AG09319 (cell line): Measurements from ENCODE around the gene GMPS.
"Not testable (repeated sequence)": the region's sequence is repeated elsewhere in the genome, so short reads cannot be mapped to it uniquely, and the experiment has no call there.

Experiments used
- DNase-seq: peaks from one replicate; pipeline ENCODE4 v3.0.0-alpha.2; 2010; ENCODE audit warnings: low read depth; ENCODE audit errors: extremely low read depth
- TF ChIP-seq, protein P1 (sequence below): IDR thresholded peaks from 2 replicates; pipeline ENCODE4 v1.5.1; 2011; ENCODE audit warnings: low read depth, mild to moderate bottlenecking, inconsistent platforms, low read length, moderate library complexity

The GMPS gene

DNA sequence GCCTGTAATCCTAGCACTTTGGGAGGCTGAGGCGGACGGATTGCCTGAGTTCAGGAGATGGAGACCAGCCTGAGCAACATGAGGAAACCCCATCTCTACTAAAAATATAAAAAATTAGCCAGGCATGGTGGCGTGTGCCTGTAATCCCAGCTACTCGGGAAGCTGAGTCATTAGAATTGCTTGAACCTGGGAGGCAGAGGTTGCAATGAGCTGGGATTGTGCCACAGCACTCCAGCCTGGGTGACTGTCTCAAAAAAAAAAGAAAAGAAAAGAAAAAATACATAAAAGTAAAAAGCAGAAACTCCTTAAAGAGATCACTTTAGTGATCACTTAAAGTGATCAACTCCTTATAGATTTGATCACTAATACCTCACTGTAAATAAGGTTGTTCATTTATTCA lies 78.0 kb downstream of the GMPS start:
- TF ChIP-seq, protein P1, sequence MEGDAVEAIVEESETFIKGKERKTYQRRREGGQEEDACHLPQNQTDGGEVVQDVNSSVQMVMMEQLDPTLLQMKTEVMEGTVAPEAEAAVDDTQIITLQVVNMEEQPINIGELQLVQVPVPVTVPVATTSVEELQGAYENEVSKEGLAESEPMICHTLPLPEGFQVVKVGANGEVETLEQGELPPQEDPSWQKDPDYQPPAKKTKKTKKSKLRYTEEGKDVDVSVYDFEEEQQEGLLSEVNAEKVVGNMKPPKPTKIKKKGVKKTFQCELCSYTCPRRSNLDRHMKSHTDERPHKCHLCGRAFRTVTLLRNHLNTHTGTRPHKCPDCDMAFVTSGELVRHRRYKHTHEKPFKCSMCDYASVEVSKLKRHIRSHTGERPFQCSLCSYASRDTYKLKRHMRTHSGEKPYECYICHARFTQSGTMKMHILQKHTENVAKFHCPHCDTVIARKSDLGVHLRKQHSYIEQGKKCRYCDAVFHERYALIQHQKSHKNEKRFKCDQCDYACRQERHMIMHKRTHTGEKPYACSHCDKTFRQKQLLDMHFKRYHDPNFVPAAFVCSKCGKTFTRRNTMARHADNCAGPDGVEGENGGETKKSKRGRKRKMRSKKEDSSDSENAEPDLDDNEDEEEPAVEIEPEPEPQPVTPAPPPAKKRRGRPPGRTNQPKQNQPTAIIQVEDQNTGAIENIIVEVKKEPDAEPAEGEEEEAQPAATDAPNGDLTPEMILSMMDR: no peak

DNA sequence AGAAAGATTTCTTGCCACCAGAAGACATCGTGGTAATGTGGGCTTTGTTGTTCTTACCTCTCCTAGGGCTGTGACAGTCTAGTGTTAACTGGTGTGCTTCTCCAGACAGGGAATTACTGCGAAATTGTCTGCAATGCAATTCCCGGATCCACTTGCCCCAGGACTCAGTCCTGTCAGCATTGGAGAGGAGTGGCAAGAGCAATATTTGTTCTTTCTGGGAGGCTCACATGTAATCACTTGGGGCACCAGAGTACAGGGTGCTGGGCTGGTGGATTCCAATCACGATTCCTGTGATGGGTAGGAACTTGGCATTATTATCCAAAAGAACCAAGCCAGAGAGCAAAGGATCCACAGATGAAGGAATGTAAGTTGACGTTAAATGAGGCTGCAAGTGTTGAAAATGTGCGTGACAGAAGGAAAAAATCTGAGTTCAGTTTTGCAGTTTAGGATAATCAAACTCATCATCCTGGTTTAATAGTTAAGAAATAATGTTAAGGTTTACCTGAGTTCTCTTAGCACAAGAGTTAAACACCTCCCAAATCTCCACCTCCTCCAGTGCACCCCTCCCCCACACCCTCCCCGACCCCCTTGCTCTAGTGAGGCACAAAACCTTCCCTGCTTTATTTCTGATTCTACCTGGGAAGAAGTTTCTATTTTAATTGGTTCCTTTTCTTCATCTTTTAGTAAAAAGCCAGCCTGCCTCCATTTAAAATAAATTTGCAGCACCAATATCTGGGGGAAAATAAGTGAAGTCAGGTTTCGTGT lies 79.2 kb downstream of the GMPS start:
- TF ChIP-seq, protein P1: no peak
- DNase-seq: no peak

More for the DNA sequence above, 78.0 kb downstream of the GMPS start:
- no peak for DNase-seq

DNA sequence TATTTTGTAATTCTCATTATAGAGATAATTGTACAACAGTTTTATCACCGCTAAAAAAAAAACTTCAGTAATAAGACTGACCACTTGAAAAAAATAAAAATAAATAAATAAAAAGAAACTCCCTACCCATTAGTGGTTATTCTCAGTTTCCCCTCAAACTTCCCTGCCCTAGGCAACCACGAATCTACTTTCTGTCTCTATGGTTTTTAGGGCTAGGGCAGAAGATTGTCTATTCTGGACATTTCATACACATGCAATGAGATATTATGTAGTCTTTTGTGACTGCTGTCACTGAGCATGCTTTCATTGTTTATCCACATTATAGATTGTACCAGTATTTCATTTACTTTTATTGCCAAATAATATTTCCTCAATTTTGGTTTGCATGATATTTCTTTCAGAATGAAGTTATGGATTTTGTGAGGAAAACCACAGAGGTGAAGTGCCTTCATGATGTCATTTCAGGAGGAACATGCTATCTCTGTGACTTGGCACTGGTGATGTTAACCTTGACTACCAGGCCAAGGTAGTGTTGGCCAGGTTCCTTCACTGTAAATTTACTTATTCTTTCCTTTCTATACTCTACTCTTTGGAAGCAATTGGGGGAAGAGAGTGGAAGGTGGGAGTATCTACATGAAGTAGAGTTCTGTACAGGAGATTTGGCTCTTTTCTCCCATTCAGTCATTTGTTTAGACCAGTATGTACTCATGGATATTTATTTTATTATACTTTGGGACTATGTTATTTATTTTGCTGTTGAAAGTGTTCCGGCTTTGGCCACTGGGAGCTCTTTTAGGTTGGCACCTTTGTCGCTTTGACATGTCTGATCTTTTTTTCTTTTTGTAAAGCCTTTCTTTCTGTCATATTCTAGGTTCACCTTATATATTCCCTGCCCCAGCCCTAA lies 86.3 kb downstream of the GMPS start:
- DNase-seq: no peak
- TF ChIP-seq, protein P1: no peak

DNA sequence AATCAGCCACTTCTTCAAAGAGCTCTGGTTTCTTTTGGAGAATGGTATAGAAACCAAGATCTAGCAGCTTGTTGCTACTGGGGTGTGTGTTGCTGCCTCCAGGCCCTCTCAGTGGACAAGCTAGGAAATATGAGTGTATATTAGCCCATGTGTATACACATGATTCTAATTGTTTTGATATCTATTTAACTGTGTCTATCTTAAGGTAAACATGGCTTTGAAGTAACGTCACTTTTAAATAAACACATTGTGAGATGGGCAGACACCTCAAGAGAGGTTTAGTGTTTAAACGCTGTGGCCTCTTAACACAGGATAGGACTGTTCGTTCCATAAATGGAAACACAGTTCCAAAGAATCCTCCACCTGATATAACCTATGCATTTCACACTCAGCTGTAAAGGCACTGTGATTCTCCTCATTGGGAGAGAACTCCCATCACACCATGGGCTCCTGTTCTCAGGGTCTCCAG lies 87.0 kb downstream of the GMPS start:
- TF ChIP-seq, protein P1: no peak
- DNase-seq: no peak

DNA sequence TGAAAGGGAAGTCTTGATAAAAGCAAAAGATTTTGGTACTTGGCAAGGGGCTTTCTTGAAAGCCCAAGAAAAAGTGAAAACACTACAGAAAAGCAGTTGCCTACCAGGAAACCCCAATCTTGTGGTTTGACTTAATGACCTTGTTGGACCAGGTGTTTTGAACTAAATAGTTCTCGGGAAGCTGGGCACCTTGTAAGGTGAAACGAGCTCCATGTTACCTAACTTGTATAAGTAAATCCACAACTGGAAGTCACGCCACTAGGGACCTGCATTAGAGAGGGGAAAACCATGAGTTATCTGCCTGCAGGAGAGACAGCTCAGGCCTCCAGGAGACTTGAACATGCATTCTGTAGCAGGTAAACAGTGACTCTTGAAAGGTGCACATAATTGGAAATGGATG lies 88.2 kb downstream of the GMPS start:
- no peak for DNase-seq
- TF ChIP-seq, protein P1: no peak

DNA sequence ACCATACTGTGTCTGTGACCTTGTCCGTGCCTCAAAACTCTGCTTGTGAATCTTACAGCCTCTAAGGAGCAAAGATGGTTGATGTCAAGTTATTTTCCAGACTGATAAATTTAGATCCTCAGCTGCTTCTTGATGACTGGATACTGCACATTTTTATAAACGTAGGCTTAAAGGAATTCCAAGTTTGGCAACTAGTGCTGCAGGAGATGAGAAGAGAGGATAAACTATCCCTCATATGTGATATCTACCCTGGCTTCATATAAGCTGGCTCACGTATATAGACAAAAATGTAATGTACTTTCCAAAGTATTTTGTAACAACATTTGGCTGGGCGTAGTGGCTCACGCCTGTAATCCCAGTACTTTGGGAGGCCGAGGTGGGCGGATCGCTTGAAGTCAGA lies 89.6 kb downstream of the GMPS start:
- TF ChIP-seq, protein P1: no peak
- DNase-seq: peak; percentile 15

DNA sequence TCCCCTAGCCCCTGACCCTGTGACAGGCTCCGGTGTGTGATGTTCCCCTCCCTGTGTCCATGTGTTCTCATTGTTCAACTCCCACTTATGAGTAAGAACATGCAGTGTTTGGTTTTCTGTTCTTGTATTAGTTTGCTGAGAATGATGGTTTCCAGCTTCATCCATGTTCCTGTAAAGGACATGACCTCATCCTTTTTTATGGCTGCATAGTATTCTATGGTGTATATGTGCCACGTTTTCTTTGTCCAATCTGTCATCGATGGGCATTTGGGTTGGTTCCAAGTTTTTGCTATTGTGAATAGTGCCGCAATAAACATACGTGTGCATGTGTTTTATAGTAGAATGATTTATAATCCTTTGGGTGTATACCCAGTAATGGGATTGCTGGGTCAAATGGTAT lies 90.6 kb downstream of the GMPS start:
- not testable (repeated sequence) for DNase-seq
